Measurements from ENCODE around the gene TRIM17. TPM values are rescaled to one million over a fixed set of nuclear protein-coding genes. Genes with fewer than 3 reads are reported as not detected.

TRIM17 gene
- total RNA-seq, 4 donors from 2014 or later, result not detected

DNA sequence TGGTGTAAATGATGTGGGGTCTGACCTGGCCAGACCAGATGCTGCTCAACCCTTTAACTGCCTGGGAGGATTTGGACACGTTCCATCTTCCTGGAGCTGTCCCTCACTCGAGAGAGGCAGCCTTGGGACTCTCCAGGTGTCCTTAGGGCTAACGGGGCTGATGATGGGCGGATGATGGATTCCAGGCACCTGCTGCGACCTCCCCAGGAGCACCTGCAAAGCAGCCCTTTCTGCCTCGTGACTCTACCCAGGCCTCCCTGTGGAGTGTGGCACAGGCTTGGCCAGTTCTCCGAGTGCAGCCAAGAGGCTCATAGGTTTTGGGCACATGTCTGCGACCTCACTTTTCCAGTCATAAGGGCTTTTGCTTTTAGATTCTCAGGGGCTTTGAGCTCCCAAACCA, 12.3 kb upstream of the TRIM17 start:
- no peaks in the 10 kb centered on the region for H3K9me3 ChIP-seq
- no peaks in the 10 kb centered on the region for H3K27me3 ChIP-seq
- H3K4me3 ChIP-seq, result no peak overlapping the region
- in situ Hi-C loops (cut with MboI; ENCODE audit: low sequenced_read_pairs in 4 of 4), result no loop called here
- no peak for DNase-seq
- H3K4me1 ChIP-seq, result no peaks in the 10 kb centered on the region
- no peak for ATAC-seq
- intact Hi-C loops (cut with DNase I; ENCODE audit: low total_unique reads), result no loop called here
- H3K27ac ChIP-seq, result no peak overlapping the region
- no peaks in the 10 kb centered on the region for H3K36me3 ChIP-seq
- TF ChIP-seq, protein P1, sequence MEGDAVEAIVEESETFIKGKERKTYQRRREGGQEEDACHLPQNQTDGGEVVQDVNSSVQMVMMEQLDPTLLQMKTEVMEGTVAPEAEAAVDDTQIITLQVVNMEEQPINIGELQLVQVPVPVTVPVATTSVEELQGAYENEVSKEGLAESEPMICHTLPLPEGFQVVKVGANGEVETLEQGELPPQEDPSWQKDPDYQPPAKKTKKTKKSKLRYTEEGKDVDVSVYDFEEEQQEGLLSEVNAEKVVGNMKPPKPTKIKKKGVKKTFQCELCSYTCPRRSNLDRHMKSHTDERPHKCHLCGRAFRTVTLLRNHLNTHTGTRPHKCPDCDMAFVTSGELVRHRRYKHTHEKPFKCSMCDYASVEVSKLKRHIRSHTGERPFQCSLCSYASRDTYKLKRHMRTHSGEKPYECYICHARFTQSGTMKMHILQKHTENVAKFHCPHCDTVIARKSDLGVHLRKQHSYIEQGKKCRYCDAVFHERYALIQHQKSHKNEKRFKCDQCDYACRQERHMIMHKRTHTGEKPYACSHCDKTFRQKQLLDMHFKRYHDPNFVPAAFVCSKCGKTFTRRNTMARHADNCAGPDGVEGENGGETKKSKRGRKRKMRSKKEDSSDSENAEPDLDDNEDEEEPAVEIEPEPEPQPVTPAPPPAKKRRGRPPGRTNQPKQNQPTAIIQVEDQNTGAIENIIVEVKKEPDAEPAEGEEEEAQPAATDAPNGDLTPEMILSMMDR (IDR thresholded peaks at IDR 0.05 in 4 of 5, conservative IDR thresholded peaks at IDR 0.05 in 1 of 5), result no peak
- TF ChIP-seq POLR2A (IDR thresholded peaks at IDR 0.05), result no peak

DNA sequence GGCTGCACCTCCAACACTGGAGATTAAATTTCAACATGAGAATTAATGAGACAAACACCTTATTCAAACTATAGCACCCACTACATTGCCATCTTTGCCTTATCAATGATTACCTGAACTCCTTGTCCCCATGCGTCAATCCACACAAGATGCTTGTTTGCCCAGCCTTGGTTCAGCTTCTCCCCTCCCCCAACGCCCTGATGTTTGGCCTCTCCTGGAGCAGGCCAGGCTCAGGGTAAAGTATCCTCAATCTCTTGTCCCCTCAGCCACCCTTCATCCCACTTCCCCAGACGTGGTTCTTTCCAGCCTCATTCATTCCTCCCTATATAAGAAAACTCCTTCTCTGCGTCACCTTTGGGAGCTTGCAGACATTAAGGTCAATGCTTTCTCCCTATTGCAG, 11.8 kb upstream of the TRIM17 start:
- TF ChIP-seq, protein P1 (IDR thresholded peaks at IDR 0.05 in 4 of 5, conservative IDR thresholded peaks at IDR 0.05 in 1 of 5), result no peak
- no peak for TF ChIP-seq POLR2A (IDR thresholded peaks at IDR 0.05)
- DNase-seq (no peak), ATAC-seq (no peak)
- intact Hi-C loops (cut with DNase I; ENCODE audit: low total_unique reads) (no loop called here), in situ Hi-C loops (cut with MboI; ENCODE audit: low sequenced_read_pairs in 4 of 4) (no loop called here)
- Histone ChIP-seq H3K27me3 (no peaks in the 10 kb centered on the region), H3K36me3 (no peaks in the 10 kb centered on the region), H3K27ac (no peak overlapping the region), H3K9me3 (no peaks in the 10 kb centered on the region), H3K4me1 (no peaks in the 10 kb centered on the region), H3K4me3 (no peak overlapping the region)

DNA sequence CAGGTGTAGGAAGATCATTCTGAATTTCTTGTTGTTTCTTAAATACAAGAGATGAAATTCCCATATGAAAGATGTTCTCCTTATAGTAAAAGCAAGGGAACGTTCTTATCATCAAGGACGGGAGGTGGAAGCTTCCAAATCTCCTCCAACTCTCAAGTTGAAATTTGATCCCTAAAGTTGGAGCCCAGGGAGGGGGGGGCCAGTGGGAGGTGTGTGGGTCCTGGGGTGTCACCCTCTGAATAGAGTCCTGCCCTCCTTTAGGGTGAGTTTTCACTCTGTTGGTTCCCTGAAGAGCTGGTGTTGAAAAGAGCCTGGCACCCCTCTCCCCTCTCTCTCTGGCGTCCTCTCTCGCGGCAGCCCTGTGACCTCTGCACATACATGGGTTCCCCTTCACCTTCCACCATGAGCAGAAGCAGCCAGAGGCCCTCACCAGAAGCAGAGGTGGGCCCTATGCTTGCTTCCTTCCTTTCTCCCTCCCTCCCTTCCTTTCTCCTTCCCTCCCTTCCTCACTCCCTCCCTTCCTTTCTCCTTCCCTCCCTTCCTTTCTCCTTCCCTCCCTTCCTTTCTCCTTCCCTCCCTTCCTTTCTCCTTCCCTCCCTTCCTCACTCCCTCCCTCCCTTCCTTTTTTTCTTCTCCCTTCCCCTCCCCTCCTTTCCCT, 10.0 kb upstream of the TRIM17 start:
- in situ Hi-C loops (cut with MboI; ENCODE audit: low sequenced_read_pairs in 4 of 4) (no loop called here), intact Hi-C loops (cut with DNase I; ENCODE audit: low total_unique reads) (no loop called here)
- H3K36me3 ChIP-seq, result no peaks in the 10 kb centered on the region
- H3K9me3 ChIP-seq, result no peaks in the 10 kb centered on the region
- H3K27ac ChIP-seq, result no peak overlapping the region
- no peak overlapping the region for H3K4me3 ChIP-seq
- H3K27me3 ChIP-seq, result no peaks in the 10 kb centered on the region
- no peaks in the 10 kb centered on the region for H3K4me1 ChIP-seq
- no peak for TF ChIP-seq POLR2A (IDR thresholded peaks at IDR 0.05)
- TF ChIP-seq, protein P1 (IDR thresholded peaks at IDR 0.05 in 4 of 5, conservative IDR thresholded peaks at IDR 0.05 in 1 of 5), result no peak
- ATAC-seq, result no peak
- no peak for DNase-seq

DNA sequence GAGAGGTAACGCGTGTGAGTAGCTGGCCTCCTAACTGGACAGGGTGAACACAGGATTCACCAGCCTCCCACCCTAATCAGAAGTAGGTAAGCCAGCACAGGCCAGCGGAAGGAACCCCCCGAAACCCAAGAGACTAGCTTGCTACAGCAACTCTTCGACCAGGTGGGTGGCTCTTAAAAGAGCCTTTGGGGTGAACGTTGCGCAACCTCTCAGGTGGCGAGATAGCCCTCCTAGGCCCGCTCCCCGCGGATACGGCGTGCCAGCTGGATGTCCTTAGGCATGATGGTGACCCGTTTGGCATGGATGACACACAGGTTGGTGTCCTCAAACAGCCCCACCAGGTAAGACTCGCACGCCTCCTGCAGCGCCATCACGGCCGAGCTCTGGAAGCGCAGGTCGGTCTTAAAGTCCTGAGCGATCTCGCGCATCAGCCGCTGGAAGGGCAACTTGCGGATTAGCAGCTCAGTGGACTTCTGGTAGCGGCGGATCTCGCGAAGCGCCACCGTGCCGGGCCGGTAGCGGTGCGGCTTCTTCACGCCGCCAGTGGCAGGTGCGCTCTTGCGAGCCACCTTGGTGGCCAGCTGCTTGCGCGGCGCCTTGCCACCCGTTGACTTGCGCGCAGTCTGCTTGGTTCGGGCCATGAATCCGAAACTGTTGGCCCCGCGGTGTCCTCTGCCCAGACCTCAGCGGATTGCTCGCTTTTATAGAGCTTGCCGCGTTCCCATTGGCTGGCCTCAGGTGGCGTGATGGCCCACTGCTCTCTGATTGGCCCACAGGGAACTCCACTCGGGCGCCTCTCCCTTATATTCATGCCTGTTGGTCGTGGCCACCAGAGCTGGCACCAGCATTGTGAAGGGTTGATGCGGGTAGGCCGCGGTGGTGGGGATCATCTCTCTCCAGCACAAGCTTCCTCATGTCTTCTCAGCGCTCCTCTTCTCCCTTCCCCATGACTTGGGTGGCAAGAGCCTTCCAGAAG, 8.3 kb upstream of the TRIM17 start:
- Histone ChIP-seq H3K4me1 (no peaks in the 10 kb centered on the region), H3K9me3 (no peaks in the 10 kb centered on the region), H3K27ac (no peak overlapping the region), H3K27me3 (no peaks in the 10 kb centered on the region), H3K4me3 (no peak overlapping the region), H3K36me3 (no peaks in the 10 kb centered on the region)
- in situ Hi-C loops (cut with MboI; ENCODE audit: low sequenced_read_pairs in 4 of 4) (no loop called here), intact Hi-C loops (cut with DNase I; ENCODE audit: low total_unique reads) (no loop called here)
- no peak for ATAC-seq
- TF ChIP-seq POLR2A (IDR thresholded peaks at IDR 0.05), result no peak
- TF ChIP-seq, protein P1 (IDR thresholded peaks at IDR 0.05 in 4 of 5, conservative IDR thresholded peaks at IDR 0.05 in 1 of 5), result no peak
- no peak for DNase-seq
